Activated effector memory CD4-positive, alpha-beta T cell treated with anti-CD3 and anti-CD28 coated beads, Interleukin-2, amount 50 U/mL, for 16 hours (primary cell): ENCODE results near the gene SMIM44.
"Not testable (repeated sequence)": the region's sequence is repeated elsewhere in the genome, so short reads cannot be mapped to it uniquely, and the experiment has no call there.

ENCODE experiments used
- DNase-seq: peaks from one replicate; pipeline ENCODE4 v3.0.0-alpha.2; 2020

The SMIM44 gene

GRCh38 chr19:3483226-3483628, at the start of gene SMIM44:
SMIM44 (minus strand) TSS chr19:3483441; CDS start chr19:3483403, 38 bp downstream.
- no peak for DNase-seq

DNA sequence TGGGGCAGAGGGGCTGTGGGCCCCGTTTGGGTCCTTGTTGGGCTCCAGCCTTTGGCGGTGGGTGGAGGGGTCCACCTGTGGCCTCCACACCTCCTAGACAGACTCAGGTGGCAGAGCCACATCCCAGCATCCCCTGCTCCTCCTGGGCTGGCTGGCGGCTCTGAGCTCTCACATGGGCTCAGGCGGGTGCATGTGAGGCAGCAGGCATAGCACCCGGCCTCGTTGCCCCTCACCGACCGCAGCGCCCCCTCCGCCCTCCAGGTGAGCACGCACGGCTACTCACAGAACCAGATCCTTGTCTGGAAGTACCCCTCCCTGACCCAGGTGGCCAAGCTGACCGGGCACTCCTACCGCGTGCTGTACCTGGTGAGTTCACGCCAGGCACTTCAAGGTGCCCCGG, 49.8 kb upstream of the SMIM44 start:
- no peak for DNase-seq

- no peak for DNase-seq
Measured at GRCh38 chr19:3532154-3532786, 49.0 kb upstream of the SMIM44 start.

- no peak for DNase-seq
Measured at GRCh38 chr19:3531716-3532115, 48.5 kb upstream of the SMIM44 start.

GRCh38 chr19:3530389-3530788, 47.1 kb upstream of the SMIM44 start:
- no peak for DNase-seq

GRCh38 chr19:3529299-3529698, 46.1 kb upstream of the SMIM44 start:
- DNase-seq: not testable (repeated sequence)

DNA sequence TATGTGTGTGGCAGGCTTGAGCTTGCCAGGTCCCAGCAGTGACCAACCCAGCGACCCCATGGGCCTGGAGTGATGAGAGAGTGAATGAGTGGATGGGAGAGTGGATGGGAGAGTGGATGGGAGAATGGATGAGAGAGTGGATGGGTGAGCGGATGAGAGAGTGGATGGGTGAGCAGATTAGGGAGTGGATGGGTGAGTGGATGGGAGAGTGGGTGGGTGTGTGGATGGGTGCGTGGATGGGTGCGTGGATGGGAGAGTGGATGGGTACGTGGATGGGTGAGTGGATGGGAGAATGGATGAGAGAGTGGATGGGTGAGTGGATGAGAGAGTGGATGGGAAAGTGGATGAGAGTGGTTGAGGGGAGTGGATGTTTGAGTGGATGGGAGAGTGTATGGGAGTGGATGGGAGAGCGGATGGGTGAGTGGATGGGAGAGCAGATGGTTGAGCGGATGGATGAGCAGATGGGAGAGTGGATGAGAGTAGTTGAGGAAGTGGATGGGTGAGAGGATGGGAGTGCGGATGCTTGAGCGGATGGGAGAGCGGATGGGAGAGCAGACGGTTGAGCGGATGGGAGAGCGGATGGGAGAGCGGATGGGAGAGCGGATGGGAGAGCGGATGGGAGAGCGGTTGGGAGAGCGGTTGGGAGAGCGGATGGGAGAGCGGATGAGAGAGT, 45.4 kb upstream of the SMIM44 start:
- no peak for DNase-seq

- no peak for DNase-seq
Measured at GRCh38 chr19:3528080-3528479, 44.8 kb upstream of the SMIM44 start.

- DNase-seq: no peak
Measured at GRCh38 chr19:3527238-3527910, 44.1 kb upstream of the SMIM44 start.

DNA sequence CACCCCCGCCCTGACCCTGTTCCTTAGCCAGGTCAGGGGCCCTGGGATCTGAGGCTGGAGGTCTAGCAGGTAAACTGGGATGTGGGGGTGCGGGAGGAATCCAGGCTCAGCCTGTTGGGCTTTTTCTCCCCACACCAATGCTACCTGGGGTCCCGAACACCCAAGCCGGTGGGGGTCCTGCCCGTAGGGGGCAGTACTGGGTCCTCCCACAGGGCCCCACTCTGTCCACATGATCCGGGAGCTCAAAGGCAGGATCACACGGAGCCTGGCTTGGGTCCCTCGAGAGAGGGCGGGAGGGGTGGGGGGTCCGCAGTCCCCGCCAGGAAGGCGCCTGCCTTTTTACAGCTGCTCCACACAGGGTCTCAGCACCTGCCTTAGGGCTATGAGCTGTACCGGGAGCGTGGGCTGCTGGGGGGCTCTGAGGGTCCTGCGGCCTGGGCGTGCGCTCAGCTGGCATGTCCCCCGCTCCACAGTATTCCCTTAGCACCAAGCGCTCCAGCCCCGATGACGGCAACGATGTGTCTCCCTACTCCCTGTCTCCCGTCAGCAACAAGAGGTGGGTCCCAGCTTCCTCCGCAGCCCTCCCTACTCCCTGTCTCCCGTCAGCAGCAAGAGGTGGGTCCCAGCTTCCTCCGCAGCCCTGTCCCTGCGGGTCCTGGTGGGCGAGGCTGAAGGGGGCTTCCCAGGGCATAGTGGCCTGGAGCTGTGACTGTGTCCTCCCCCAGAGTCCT, 43.4 kb upstream of the SMIM44 start:
- no peak for DNase-seq

DNA sequence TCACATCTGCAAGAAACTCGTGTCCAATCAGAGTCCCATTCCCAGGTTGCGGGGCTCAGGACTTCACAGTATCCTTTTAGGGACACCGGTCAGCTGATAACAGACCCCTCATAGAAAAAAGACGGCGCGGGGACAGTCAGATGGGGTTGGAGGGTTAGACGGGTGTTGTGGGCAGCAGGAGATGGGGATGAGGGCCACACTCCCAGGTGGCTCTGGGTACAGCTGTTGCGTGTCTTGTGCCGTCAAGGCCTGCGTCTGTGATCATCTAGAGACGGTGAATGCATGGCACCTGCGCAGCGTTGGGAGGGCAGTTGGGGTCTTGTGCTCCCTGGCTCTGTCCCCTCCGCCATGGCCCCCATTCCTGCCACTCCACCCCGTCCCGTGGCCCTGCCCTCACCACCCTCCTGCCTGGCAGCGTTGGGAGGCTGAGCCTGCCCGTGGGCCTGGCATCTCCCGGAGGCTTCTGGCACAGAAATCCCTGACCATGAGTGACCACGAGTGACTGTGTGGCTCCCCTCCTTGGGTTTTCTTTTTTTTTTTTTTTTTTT, 41.7 kb upstream of the SMIM44 start:
- no peak for DNase-seq

- DNase-seq: no peak
Measured at GRCh38 chr19:3524078-3524842, 41.0 kb upstream of the SMIM44 start.

DNA sequence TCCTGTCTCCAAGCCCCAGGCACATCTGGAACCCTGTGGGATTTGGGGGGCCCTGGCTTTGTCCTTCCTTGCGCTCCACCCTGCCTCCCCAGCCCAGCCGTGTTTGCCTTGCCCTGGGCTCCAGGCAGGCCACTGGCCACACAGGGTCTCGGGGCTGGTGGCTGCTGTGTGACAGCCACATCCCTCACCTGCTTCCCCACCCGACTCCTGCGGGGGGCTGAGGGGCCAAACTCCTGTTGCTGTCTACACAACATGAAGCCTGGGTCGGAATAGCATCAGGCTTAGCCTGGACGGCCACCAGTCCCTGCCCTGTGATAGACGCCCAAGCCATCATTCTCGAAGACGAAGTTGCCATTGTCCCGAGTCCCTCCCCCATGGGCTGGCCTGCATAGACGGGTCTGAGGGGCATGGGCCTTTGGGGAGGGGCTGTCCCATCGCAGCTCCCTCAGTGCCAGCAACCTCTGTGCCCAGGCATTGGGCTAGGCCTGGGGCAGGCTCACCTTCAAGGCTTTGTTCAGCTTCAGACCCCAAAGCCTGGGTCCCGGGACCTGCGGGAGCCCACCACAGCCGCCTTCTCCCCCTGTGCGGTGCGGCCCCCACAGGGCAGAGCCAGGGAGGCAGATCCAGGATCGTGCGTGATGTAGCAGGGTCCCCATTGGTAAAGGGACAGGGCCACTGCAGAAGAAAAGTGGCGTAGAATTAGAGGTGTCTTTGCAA, 40.3 kb upstream of the SMIM44 start:
- DNase-seq: no peak

DNA sequence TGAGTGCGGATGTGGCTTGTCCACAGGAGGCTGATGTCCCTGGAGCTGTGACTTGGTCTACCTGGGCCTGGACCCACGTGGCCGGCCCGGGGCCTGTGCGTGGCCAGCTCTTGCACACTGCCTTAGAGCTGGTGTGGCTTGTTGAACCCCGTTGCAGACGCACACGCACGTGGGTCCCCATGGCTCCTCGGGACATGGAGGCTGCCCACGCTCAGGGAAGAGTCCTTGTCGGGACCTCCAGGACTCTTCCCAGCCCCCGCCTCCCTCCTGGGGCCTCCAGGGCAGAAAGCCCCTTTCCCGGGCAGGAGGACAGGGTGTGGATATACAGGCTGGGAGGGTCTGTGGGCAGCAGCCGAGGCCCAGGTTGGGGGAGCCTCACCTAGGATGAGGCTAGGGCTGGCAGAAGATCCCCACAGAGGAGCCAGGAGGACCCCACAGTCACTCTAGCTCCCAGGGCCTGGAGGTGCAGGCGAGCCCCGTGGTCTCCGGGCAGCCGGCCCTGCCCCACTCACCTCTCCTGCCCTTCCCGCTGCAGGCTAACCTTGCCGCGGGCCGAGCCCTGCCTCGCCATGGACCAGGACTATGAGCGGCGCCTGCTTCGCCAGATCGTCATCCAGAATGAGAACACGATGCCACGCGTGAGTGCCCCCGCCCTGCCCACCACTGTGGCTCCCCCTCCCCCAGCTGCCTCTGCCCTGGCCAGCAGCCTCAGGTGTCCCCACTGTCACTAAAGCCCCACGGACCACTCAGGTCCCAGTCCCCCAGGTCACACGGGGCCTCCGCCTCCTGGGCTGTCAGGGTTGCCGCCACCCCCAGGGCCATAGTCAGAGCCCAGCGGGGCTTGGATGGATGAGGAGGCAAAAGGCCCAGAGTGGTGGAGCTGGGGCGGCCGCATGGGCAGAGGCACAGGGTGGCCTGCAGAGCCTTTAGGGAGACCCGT, 39.5 kb upstream of the SMIM44 start:
- DNase-seq: no peak

- DNase-seq: no peak
Measured at GRCh38 chr19:3521104-3521445, 37.8 kb upstream of the SMIM44 start.

GRCh38 chr19:3520166-3521103, 37.2 kb upstream of the SMIM44 start:
- no peak for DNase-seq

DNA sequence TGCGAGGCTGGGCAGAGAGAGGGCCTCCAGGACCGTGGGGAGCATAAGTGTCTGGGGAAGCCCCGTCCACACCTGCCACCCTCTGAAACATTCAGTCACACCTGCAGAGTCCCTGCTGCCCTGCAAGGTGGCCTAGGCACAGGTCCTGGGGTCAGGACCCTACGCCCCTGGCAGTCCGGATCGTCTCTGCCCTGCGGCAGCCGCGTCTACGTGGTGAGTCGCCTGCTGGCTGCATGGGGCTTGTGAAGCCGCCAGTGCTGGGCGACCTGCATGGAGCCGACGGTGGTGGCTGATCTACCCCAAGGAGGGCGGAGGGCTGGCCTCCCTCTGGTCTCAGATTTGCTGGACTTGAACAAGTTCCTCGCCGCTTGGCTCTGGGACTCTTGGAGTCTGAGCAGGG, 35.9 kb upstream of the SMIM44 start:
- no peak for DNase-seq

DNA sequence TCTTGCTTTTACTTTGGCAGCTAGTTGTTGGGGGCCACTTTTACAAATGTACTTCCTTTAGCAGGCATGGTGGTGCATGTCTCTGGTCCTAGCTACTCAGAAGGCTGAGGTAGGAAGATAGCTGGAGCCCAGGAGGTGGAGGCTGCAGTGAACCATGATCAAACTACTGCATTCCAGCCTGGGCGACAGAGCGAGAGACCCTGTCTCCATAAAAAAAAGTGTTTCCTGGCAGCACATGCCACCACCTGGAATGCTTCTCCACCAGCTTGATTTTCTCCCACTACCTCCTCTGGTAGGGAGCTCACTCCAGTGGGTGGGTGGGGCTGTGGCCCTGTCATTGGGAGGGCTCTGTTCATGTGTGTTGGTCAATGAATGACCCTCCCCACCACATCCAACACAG, 35.4 kb upstream of the SMIM44 start:
- no peak for DNase-seq

DNA sequence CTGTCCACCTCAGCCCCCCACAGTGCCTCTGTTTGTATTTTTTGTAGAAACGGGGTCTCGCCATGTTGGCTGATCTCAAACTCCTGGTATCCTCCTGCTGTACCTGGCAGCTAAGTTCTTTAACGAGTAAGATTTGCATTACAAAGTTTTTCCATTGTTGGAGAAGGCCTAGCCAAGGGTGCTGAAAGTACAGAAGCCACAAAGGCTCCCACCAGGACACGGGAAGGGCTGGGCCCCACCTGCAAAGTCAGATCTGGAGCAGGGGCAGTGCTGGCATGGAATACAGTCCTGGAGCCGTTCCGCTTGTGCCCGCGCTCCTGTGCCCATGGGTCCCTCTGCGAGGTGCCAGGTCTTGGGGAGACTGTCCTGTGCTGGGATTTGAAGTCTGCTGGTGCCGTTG, 35.0 kb upstream of the SMIM44 start:
- no peak for DNase-seq

DNA sequence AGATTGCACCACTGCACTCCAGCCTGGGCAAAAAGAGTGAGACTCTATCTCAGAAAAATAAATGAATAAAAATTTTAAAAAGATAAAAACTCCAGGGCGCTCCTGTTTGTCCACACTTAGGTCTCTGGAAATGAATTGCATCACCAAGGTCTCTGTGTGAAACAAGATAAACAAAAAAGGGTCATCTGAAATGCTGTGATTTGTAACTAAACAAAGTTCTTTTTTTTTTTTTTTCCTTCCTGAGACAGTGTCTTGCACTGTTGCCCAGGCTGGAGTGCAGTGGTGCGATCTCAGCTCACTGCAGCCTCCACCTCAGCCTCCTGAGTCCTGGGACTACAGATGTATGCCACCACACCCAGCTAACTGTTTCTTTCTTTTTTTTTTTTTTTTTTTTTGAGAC, 34.4 kb upstream of the SMIM44 start:
- no peak for DNase-seq
